HCT116 (cell line): ENCODE data around the gene PLCG2.

Experiments
- EZH2phosphoT487 ChIP-seq: fragments of 200-600 bp; IDR thresholded peaks from 2 replicates; pipeline ENCODE4 v1.6.1; 2018; ENCODE audit warnings: antibody characterized with exemption, borderline replicate concordance
- RAD21 ChIP-seq: IDR thresholded peaks from 2 replicates; pipeline ENCODE4 v1.6.1; 2012; ENCODE audit warnings: low read depth, mild to moderate bottlenecking

- TF ChIP-seq EZH2phosphoT487 (no peak), RAD21 (no peak)
Observed at GRCh38 chr16:81973737-81974136, 194.6 kb downstream of the PLCG2 start.
